Keratinocyte (primary cell): ENCODE results near the gene NKRF.

Experiments
- CTCF ChIP-seq, 3 experiments: IDR thresholded peaks in 1 of 3; conservative IDR thresholded peaks in 1 of 3; optimal IDR thresholded peaks in 1 of 3; 2 replicates in 2 of 3; 3 replicates in 1 of 3; pipeline versions ENCODE3 to v1.5.1; 2011; ENCODE audit warnings: low read length in 3 of 3, mild to moderate bottlenecking in 3 of 3, moderate library complexity in 2 of 3, control low read depth in 1 of 3, inconsistent platforms in 1 of 3; ENCODE audit not compliant: insufficient read depth in 2 of 3; ENCODE audit errors: extremely low read depth in 1 of 3
- EZH2 ChIP-seq: IDR thresholded peaks from one replicate; pipeline ENCODE4 v1.6.1; 2012; ENCODE audit warnings: inconsistent platforms, mild to moderate bottlenecking, low read length, moderate library complexity

GRCh38 chrX:119646515-119646914 is 40.3 kb upstream of the NKRF start:
- TF ChIP-seq CTCF (optimal IDR thresholded peaks at IDR 0.05 in 1 of 3, IDR thresholded peaks at IDR 0.05 in 1 of 3, conservative IDR thresholded peaks at IDR 0.05 in 1 of 3; ENCODE audit: extremely low read depth in 1 of 3, insufficient read depth in 2 of 3, low read length in 3 of 3) (no peak), EZH2 (no peak)
